Endodermal cell (in vitro differentiated cells): ENCODE results near the gene SALL2. TPM values are rescaled to one million over a fixed set of nuclear protein-coding genes. Genes with fewer than 3 reads are reported as not detected.

Source experiments
- DNase-seq: peaks from one replicate; pipeline ENCODE4 v3.0.0-alpha.2; 2017
- H3K27ac ChIP-seq: 2 replicates; pipeline ENCODE4 v1.5.1; 2013; ENCODE audit warnings: mild to moderate bottlenecking, low read depth, low read length, moderate library complexity
- H3K27me3 ChIP-seq: 2 replicates; pipeline ENCODE4 v1.6.1; 2013; ENCODE audit warnings: mild to moderate bottlenecking, low read length, moderate library complexity; ENCODE audit not compliant: insufficient read depth, control insufficient read depth, poor library complexity, severe bottlenecking
- H3K36me3 ChIP-seq: 2 replicates; pipeline ENCODE4 v1.7.0; 2013; ENCODE audit warnings: mild to moderate bottlenecking, low read length, moderate library complexity; ENCODE audit not compliant: control insufficient read depth, insufficient read depth
- H3K4me1 ChIP-seq: one replicate; pipeline ENCODE4 v1.7.0; 2013; ENCODE audit warnings: low read length; ENCODE audit not compliant: control insufficient read depth, insufficient read depth
- H3K4me3 ChIP-seq: 2 replicates; pipeline ENCODE4 v1.5.1; 2013; ENCODE audit warnings: mild to moderate bottlenecking, low read length, moderate library complexity
- H3K9ac ChIP-seq: 2 replicates; pipeline ENCODE4 v1.6.1; 2013; ENCODE audit warnings: mild to moderate bottlenecking, low read length, moderate library complexity; ENCODE audit not compliant: poor library complexity, severe bottlenecking; ENCODE audit errors: extremely low read depth
- H3K9me3 ChIP-seq: 2 replicates; pipeline ENCODE4 v1.6.1; 2013; ENCODE audit warnings: mild to moderate bottlenecking, low read length, moderate library complexity; ENCODE audit not compliant: control insufficient read depth
- H3K27ac Mint-ChIP-seq: 2 replicates; pipeline ENCODE4 v1.8.0; 2020; ENCODE audit warnings: mixed read lengths
- H3K27me3 Mint-ChIP-seq: 2 replicates; pipeline ENCODE4 v1.8.0; 2021; ENCODE audit warnings: mild to moderate bottlenecking, mixed read lengths; ENCODE audit not compliant: insufficient read depth
- H3K36me3 Mint-ChIP-seq: 2 replicates; pipeline ENCODE4 v1.8.0; 2020; ENCODE audit warnings: low read depth, mixed read lengths
- H3K4me1 Mint-ChIP-seq: 2 replicates; pipeline ENCODE4 v1.8.0; 2020; ENCODE audit warnings: mixed read lengths
- H3K4me3 Mint-ChIP-seq: 2 replicates; pipeline ENCODE4 v1.8.0; 2020; ENCODE audit warnings: mild to moderate bottlenecking, moderate library complexity, mixed read lengths
- H3K9me3 Mint-ChIP-seq: 2 replicates; pipeline ENCODE4 v1.8.0; 2020; ENCODE audit warnings: mild to moderate bottlenecking, mixed read lengths
- CTCF ChIP-seq: fragments of 200-600 bp; sonication (generic); conservative IDR thresholded peaks from 2 replicates; pipeline ENCODE4 v1.5.0; 2021; ENCODE audit warnings: antibody characterized with exemption, mild to moderate bottlenecking
- WGBS, 2 experiments: methylation state at CpG; one replicate each; pipeline versions ENCODE4 v1.1.5 to v1.1.7; 2013; ENCODE audit warnings: missing lambda C conversion rate in 2 of 2, mixed read lengths in 1 of 2; ENCODE audit not compliant: insufficient coverage in 1 of 2, insufficient read length in 1 of 2; 5-methylcytosine and 5-hydroxymethylcytosine counted together
- total RNA-seq, 2 donors: library from RNA; stranded (reverse); fragmentation: NEBNext Ultra II Directional in 1 of 2; extraction: Animal tissue kit (Norgen Biotek cat#: 25700) in 1 of 2; gene quantifications; 2 replicates in 1 of 2; 3 replicates in 1 of 2; pipeline ENCODE4 v1.2.1, GENCODE V29; 2021

The SALL2 gene
- total RNA-seq, 2 donors from 2014 or later: 78.6 to 120 TPM

GRCh38 chr14:21486640-21487087 lies 39.5 kb downstream of the SALL2 start:
- Histone ChIP-seq H3K27me3 (no peaks in the 10 kb centered on the region), H3K9me3 (no peaks in the 10 kb centered on the region), H3K4me1 (no peaks in the 10 kb centered on the region), H3K27ac (no peak overlapping the region), H3K36me3 (peaks cover 40% of the 10 kb centered on the region), H3K9ac (no peak overlapping the region), H3K4me3 (no peak overlapping the region)
- no peaks in the 10 kb centered on the region for H3K9me3 Mint-ChIP-seq
- 82 to 100% methylated on average over 1 of the region's 1 CpG for WGBS, 2 experiments
- H3K4me3 Mint-ChIP-seq: no peak overlapping the region
- peaks cover 28% of the 10 kb centered on the region for H3K36me3 Mint-ChIP-seq
- H3K27ac Mint-ChIP-seq: peak overlapping the region; percentile 32
- no peaks in the 10 kb centered on the region for H3K4me1 Mint-ChIP-seq
- H3K27me3 Mint-ChIP-seq: no peaks in the 10 kb centered on the region
- TF ChIP-seq CTCF: no peak
- no peak for DNase-seq

- peak within 1 kb of the TSS; percentile 95 for H3K4me3 ChIP-seq
- no peaks in the 10 kb centered on the region for H3K9me3 Mint-ChIP-seq
- peak; percentile 96 for TF ChIP-seq CTCF
- DNase-seq: peak; percentile 99
- peak within 1 kb of the TSS; percentile 22 for H3K27ac ChIP-seq
- peak within 1 kb of the TSS; percentile 99 for H3K27ac Mint-ChIP-seq
- H3K4me3 Mint-ChIP-seq: peak within 1 kb of the TSS; percentile 100
- no peaks in the 10 kb centered on the region for H3K27me3 Mint-ChIP-seq
- peaks cover 13% of the 10 kb centered on the region for H3K4me1 Mint-ChIP-seq
- WGBS, 2 experiments: 0% methylated on average over 13 to 49 of the region's 49 CpGs
- peaks cover 33% of the 10 kb centered on the region for H3K36me3 ChIP-seq
- H3K36me3 Mint-ChIP-seq: peaks cover 31% of the 10 kb centered on the region
- peaks cover 5% of the 10 kb centered on the region for H3K4me1 ChIP-seq
- no peaks in the 10 kb centered on the region for H3K27me3 ChIP-seq
- H3K9me3 ChIP-seq: no peaks in the 10 kb centered on the region
- H3K9ac ChIP-seq: peak within 1 kb of the TSS; percentile 75
Measured at GRCh38 chr14:21476925-21477681, 49.0 kb downstream of the SALL2 start, which contains the start of the genes RAB2B and TOX4. Gene RAB2B, minus strand, starts transcription at chr14:21476959. Its CDS starts 87 bp downstream, at chr14:21476872. Gene TOX4, plus strand, starts transcription at chr14:21477195. Its CDS starts 84 bp downstream, at chr14:21477279.

GRCh38 chr14:21476523-21476924 lies 49.6 kb downstream of the SALL2 start:
- H3K4me1 Mint-ChIP-seq: peaks cover 13% of the 10 kb centered on the region
- peak overlapping the region; percentile 95 for H3K4me3 ChIP-seq
- peak overlapping the region; percentile 63 for H3K9ac ChIP-seq
- H3K36me3 ChIP-seq: peaks cover 31% of the 10 kb centered on the region
- 0 to 3% methylated on average over 7 to 27 of the region's 27 CpGs for WGBS, 2 experiments
- no peak for DNase-seq
- H3K27ac Mint-ChIP-seq: peak overlapping the region; percentile 96
- H3K9me3 Mint-ChIP-seq: no peaks in the 10 kb centered on the region
- peaks cover 31% of the 10 kb centered on the region for H3K36me3 Mint-ChIP-seq
- no peaks in the 10 kb centered on the region for H3K27me3 Mint-ChIP-seq
- H3K4me1 ChIP-seq: peaks cover 5% of the 10 kb centered on the region
- H3K9me3 ChIP-seq: no peaks in the 10 kb centered on the region
- no peak for TF ChIP-seq CTCF
- no peak overlapping the region for H3K27ac ChIP-seq
- peak overlapping the region; percentile 100 for H3K4me3 Mint-ChIP-seq
- no peaks in the 10 kb centered on the region for H3K27me3 ChIP-seq
